Ectodermal cell (in vitro differentiated cells): ENCODE data around the gene UBASH3B.

Source experiments
- H3K27ac ChIP-seq: 2 replicates; pipeline ENCODE4 v1.7.0; 2013; ENCODE audit warnings: mild to moderate bottlenecking, low read depth, low read length; ENCODE audit not compliant: insufficient read depth, poor library complexity, severe bottlenecking
- H3K27me3 ChIP-seq: 2 replicates; pipeline ENCODE4 v1.7.0; 2013; ENCODE audit warnings: mild to moderate bottlenecking, low read length; ENCODE audit not compliant: insufficient read depth, control insufficient read depth, poor library complexity, severe bottlenecking
- H3K36me3 ChIP-seq: one replicate; pipeline ENCODE4 v1.7.0; 2013; ENCODE audit warnings: low read length; ENCODE audit not compliant: control insufficient read depth, insufficient read depth
- H3K4me1 ChIP-seq: one replicate; pipeline ENCODE4 v1.7.0; 2013; ENCODE audit warnings: low read length; ENCODE audit not compliant: control insufficient read depth, insufficient read depth
- H3K4me3 ChIP-seq: 2 replicates; pipeline ENCODE4 v1.7.0; 2013; ENCODE audit warnings: low read depth, low read length, control low read depth; ENCODE audit not compliant: insufficient read depth
- H3K9me3 ChIP-seq: 2 replicates; pipeline ENCODE4 v1.7.0; 2013; ENCODE audit warnings: mild to moderate bottlenecking, low read length, moderate library complexity; ENCODE audit not compliant: control insufficient read depth
- WGBS, 2 experiments: methylation state at CpG; one replicate each; pipeline ENCODE4 v1.1.7; 2013; ENCODE audit warnings: missing lambda C conversion rate in 2 of 2; 5-methylcytosine and 5-hydroxymethylcytosine counted together

UBASH3B gene

DNA sequence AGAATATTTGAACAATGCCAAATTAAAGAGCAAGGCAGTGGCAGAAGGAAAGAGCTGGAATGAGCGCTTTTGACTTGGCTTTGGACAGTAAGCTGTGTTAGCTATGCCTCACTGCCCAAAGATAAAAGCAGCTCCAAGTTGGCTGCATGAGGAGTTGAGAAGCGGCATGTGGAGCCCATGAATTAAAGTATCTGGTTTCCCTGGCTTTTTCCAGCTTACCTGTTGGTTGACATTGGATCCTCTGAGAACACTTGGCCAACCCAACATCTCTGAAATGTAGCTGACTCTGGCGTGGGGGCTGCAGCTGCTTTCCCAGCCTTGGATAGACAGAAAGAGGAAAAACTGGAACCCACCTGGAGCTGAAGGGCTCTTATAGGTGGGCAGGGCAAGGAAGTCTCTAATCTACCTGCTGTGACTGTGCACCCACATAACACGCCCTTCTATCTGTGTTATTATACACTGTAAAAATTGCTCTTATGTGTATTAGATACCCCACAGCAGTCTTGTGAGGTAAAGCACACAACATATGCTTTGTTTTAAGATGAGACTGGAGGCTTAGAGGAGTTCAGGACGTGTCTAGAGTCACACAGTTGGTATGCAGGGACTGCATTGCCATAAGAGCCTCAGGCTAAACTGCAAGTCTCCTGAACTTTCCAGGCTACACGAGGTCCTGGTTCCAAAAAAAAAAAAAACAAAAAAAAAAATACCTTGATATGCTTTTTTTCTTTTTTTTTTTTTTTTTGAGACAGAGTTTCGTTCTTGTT is 5.8 kb downstream of the UBASH3B start:
- 87 to 91% methylated on average over 6 to 7 of the region's 7 CpGs for WGBS, 2 experiments
- H3K27ac ChIP-seq: no peak overlapping the region
- H3K4me1 ChIP-seq: peaks cover 17% of the 10 kb centered on the region
- H3K27me3 ChIP-seq: peaks cover 12% of the 10 kb centered on the region
- no peaks in the 10 kb centered on the region for H3K9me3 ChIP-seq
- no peaks in the 10 kb centered on the region for H3K36me3 ChIP-seq
- H3K4me3 ChIP-seq: no peak overlapping the region

DNA sequence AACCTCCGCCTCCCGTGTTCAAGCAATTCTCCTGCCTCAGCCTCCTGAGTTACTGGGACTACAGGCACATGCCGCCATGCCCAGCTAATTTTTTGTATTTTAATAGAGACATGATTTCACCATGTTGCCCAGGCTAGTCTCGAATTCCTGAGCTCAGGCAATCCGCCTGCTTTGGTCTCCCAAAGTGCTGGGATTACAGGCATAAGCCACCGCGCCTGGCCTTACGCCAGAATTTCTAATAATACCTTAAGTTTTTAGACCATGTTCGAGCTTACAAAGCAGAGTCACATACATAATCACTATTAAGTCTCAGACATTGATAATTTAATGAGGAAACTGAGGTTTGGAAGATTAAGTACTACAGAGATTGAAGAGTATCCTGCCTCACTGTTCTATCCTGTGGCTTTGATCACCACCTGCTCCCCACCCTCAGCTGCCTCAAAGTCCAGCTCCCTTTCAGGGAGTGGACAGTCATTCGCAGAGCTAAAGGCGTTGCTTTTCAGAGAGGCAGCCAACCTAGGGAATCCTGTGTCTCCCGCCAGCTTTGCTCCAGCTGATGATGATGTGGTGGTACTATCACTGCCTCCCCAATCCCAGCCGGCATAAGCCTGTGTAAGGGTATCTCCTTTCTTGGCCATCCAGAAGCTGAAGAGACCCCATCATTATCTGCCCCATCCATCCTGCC is 7.7 kb downstream of the UBASH3B start:
- Histone ChIP-seq H3K9me3 (no peaks in the 10 kb centered on the region), H3K4me1 (peaks cover 17% of the 10 kb centered on the region), H3K4me3 (no peak overlapping the region), H3K36me3 (no peaks in the 10 kb centered on the region), H3K27ac (no peak overlapping the region), H3K27me3 (no peaks in the 10 kb centered on the region)
- 89 to 91% methylated on average over 13 of the region's 13 CpGs for WGBS, 2 experiments

DNA sequence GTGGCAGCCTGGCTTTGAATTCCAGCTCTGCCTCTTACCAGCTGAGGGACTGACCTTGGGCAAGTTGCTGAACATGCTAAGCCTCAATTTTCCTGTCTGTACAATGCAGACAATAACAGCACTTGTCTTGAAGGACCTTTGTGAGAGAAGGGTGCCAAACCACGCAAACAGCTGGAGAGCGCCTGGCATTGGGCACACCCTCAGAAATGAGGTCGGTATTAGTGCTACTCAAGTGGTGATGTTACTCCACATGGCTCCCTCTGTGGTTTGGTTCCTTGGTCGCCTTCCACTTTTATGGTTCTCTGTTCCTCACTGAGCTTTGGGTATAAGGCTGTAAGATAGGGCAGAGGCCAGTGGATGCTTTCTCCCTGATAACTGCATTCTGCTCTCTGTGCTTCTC is 8.2 kb downstream of the UBASH3B start:
- H3K4me3 ChIP-seq: no peak overlapping the region
- no peak overlapping the region for H3K27ac ChIP-seq
- no peaks in the 10 kb centered on the region for H3K36me3 ChIP-seq
- peaks cover 17% of the 10 kb centered on the region for H3K4me1 ChIP-seq
- no peaks in the 10 kb centered on the region for H3K27me3 ChIP-seq
- no peaks in the 10 kb centered on the region for H3K9me3 ChIP-seq
- WGBS, 2 experiments: 91 to 94% methylated on average over 4 of the region's 4 CpGs

DNA sequence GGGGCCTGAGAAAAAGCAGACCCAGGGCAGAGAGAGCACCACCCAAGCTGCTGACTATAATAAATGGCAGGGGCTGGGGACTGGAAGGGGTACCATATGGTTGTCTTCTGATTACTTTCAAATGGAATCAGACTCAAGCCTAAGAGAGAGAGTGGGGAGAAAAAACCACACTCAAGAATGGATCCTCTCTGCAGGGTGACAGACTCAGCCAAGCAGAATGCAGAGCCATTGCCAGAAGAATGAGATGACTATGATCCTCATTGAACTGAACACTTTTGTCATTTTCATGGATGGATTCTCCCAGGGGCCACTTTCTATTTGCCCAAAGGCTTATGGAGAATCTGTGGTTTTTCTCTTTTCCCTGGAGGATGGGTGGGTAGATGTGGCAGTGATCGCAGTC is 8.7 kb downstream of the UBASH3B start:
- Histone ChIP-seq H3K27ac (no peak overlapping the region), H3K4me3 (no peak overlapping the region), H3K9me3 (no peaks in the 10 kb centered on the region), H3K4me1 (peaks cover 17% of the 10 kb centered on the region), H3K36me3 (no peaks in the 10 kb centered on the region), H3K27me3 (no peaks in the 10 kb centered on the region)
- WGBS, 2 experiments: 89 to 95% methylated on average over 1 of the region's 1 CpG

DNA sequence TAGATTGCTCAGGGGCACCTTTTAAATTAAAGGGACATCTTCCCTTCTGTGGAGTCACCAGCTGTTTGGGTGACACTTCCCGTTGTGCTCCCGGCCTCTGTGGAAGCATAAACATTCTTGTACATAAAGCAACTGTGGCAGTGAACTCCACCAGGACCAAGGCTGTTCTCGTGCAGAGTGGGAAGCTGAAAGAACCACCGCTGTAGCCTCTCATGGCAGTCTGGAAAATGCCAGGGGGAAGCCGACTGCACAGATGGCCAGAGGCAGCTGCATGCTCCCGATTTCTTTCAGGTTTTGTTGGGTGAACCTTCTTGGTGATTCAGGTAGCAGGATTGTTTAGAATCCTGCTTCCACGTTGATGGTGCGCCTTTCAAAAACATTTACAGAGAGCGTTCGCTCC is 10.3 kb downstream of the UBASH3B start:
- Histone ChIP-seq H3K4me3 (no peak overlapping the region), H3K4me1 (peaks cover 14% of the 10 kb centered on the region), H3K27ac (no peak overlapping the region), H3K36me3 (no peaks in the 10 kb centered on the region), H3K9me3 (no peaks in the 10 kb centered on the region), H3K27me3 (no peaks in the 10 kb centered on the region)
- 88 to 90% methylated on average over 10 of the region's 10 CpGs for WGBS, 2 experiments

DNA sequence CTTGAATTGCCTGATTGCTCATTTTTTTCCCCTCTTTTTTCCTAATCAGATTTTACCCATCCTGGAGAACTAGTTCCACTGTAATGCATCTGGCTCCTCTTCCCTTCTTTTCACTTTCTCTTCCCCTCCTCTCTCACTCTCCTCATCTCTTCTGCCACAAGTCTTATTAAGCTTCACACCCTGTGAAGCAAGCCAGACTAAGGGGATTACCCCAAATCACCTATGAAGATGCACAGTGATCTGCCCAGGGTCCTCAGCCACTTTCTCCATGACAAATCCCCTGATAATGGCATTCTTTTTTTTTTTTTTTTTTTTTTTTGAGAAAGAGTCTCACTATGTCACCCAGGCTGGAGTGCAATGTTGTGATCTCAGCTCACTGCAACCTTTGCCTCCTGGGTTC is 11.2 kb downstream of the UBASH3B start:
- no peak overlapping the region for H3K4me3 ChIP-seq
- no peak overlapping the region for H3K27ac ChIP-seq
- peaks cover 9% of the 10 kb centered on the region for H3K4me1 ChIP-seq
- H3K27me3 ChIP-seq: no peaks in the 10 kb centered on the region
- no peaks in the 10 kb centered on the region for H3K9me3 ChIP-seq
- H3K36me3 ChIP-seq: no peaks in the 10 kb centered on the region

DNA sequence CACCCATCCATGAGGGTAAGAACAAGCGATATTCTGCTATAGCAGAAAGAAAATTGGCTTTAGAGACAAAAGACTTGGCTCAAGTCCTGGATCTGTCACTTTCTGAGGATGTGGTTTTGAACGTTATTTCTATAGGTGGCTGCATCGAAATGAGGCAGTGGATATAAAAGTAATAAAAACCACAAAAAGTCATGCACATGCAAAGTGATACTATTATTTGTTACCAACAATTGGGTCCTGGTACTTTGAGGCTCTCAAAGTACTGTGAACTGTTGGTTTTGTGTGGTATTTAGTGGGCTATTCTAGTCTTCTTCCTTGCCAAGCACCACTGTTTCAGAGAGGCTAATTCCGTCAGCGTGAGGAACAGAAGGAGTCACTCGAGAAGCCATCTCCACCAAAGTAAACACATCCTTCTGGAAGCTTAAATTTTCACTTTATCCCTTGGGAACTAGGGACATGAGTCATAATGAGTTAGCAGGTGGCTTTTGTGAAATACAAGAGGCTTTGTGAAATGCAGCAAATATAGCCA is 13.1 kb downstream of the UBASH3B start:
- Histone ChIP-seq H3K27ac (no peak overlapping the region), H3K36me3 (no peaks in the 10 kb centered on the region)

DNA sequence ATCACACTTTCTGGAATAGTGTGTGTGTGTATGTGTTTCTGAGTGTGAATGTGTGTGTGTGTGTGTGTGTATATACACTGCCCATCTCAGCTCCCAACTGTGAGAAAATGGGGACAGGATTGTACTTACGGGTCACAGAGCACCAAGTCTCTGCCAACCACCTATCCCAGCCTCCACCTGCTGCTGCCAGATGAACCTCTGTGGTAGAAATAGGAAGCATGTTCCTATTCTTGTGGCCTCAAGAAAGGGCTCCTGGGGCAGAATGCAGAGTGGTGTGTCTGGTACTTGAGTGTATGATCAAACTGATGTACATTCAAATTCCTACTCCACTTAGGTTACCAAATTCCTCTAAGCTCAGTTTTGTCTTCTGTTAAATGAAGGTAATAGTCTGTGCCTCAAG is 14.6 kb downstream of the UBASH3B start:
- Histone ChIP-seq H3K27me3 (no peaks in the 10 kb centered on the region), H3K27ac (no peak overlapping the region), H3K4me3 (no peak overlapping the region), H3K4me1 (no peaks in the 10 kb centered on the region), H3K36me3 (no peaks in the 10 kb centered on the region), H3K9me3 (no peaks in the 10 kb centered on the region)
- 83 to 88% methylated on average over 1 of the region's 1 CpG for WGBS, 2 experiments

More for the DNA sequence above, 13.1 kb downstream of the UBASH3B start:
- Histone ChIP-seq H3K4me3 (no peak overlapping the region), H3K27me3 (no peaks in the 10 kb centered on the region), H3K9me3 (no peaks in the 10 kb centered on the region), H3K4me1 (peaks cover 8% of the 10 kb centered on the region)
- 89 to 94% methylated on average over 6 of the region's 6 CpGs for WGBS, 2 experiments

DNA sequence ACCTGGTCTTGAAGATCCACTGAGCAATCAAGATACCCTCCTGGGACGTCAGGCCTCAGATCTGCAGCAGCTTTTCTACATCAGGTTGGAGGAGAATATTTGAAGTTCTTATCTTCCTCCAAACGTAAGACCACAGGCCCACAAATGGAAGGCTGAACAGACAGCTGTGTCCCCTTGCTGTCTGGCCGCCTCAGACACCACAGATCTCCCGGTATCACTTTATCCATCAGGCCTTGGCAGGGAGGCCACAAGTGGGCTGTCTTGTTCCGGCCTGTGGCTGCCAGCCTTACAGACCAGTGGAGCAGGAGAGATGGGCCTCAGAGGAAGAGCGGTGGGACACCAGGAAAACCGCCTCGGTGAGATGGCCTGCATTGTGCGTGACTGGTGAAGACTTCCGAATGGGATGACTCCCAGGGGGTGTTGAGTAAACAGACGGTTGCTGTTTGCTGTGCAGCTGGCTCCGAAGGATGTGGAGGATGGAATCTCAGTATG is 15.9 kb downstream of the UBASH3B start:
- Histone ChIP-seq H3K27me3 (no peaks in the 10 kb centered on the region), H3K36me3 (no peaks in the 10 kb centered on the region), H3K4me1 (no peaks in the 10 kb centered on the region), H3K4me3 (no peak overlapping the region), H3K27ac (no peak overlapping the region), H3K9me3 (no peaks in the 10 kb centered on the region)
- WGBS, 2 experiments: 82 to 84% methylated on average over 12 of the region's 12 CpGs

DNA sequence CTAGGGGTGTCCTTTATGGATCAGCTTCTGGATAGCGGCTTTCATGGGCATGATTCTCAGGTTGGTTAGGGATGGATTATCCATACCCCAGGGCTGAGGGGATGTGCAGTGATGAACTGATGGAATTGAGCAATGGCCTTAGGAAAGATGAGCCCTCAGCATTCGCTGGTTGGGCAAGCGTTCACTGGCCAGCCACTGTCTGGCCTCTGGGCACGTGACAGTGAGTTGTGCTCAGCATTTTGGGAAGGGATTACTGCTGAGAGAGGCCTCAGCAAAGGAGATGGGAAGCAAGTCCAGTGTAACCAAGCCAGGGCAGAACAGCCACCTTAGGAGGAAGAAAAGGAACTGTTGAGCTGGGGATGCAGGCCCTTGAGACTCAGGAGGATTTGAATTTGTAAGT is 17.4 kb downstream of the UBASH3B start:
- 94 to 95% methylated on average over 4 of the region's 4 CpGs for WGBS, 2 experiments
- Histone ChIP-seq H3K27me3 (no peaks in the 10 kb centered on the region), H3K27ac (no peak overlapping the region), H3K36me3 (no peaks in the 10 kb centered on the region), H3K9me3 (no peaks in the 10 kb centered on the region), H3K4me1 (no peaks in the 10 kb centered on the region), H3K4me3 (no peak overlapping the region)
